Neutrophil (primary cell): ENCODE data around the gene NISCH.

Experiments
- H3K27ac ChIP-seq: fragments of 200-600 bp; sonication (generic); 2 replicates; pipeline ENCODE4 v1.5.1; 2016; ENCODE audit warnings: mild to moderate bottlenecking, moderate library complexity
- H3K27me3 ChIP-seq: fragments of 200-600 bp; sonication (generic); 2 replicates; pipeline ENCODE4 v1.6.0; 2016; ENCODE audit warnings: mild to moderate bottlenecking
- H3K36me3 ChIP-seq: fragments of 200-600 bp; sonication (generic); 2 replicates; pipeline ENCODE4 v1.5.1; 2017
- H3K4me1 ChIP-seq, 2 experiments: fragments of 200-600 bp in 1 of 2; sonication (generic) in 1 of 2; 1 replicate in 1 of 2; 2 replicates in 1 of 2; pipeline versions ENCODE4 v1.5.1 to v1.6.1; 2013 to 2016; ENCODE audit warnings: low read depth in 1 of 2, low read length in 1 of 2, mild to moderate bottlenecking in 1 of 2, moderate library complexity in 1 of 2; ENCODE audit not compliant: control insufficient read depth in 1 of 2, insufficient read depth in 1 of 2
- H3K4me3 ChIP-seq, 2 experiments: fragments of 200-600 bp in 1 of 2; sonication (generic) in 1 of 2; 1 replicate in 1 of 2; 2 replicates in 1 of 2; pipeline ENCODE4 v1.5.1; 2013 to 2016; ENCODE audit warnings: low read depth in 1 of 2, low read length in 1 of 2, mild to moderate bottlenecking in 1 of 2, moderate library complexity in 1 of 2
- H3K9me3 ChIP-seq: fragments of 200-600 bp; sonication (generic); 2 replicates; pipeline ENCODE4 v1.5.1; 2016
- TF ChIP-seq, protein P1 (sequence below): fragments of 200-600 bp; sonication (generic); IDR thresholded peaks from 2 replicates; pipeline ENCODE4 v1.5.1; 2016; ENCODE audit warnings: antibody characterized with exemption

NISCH gene

DNA sequence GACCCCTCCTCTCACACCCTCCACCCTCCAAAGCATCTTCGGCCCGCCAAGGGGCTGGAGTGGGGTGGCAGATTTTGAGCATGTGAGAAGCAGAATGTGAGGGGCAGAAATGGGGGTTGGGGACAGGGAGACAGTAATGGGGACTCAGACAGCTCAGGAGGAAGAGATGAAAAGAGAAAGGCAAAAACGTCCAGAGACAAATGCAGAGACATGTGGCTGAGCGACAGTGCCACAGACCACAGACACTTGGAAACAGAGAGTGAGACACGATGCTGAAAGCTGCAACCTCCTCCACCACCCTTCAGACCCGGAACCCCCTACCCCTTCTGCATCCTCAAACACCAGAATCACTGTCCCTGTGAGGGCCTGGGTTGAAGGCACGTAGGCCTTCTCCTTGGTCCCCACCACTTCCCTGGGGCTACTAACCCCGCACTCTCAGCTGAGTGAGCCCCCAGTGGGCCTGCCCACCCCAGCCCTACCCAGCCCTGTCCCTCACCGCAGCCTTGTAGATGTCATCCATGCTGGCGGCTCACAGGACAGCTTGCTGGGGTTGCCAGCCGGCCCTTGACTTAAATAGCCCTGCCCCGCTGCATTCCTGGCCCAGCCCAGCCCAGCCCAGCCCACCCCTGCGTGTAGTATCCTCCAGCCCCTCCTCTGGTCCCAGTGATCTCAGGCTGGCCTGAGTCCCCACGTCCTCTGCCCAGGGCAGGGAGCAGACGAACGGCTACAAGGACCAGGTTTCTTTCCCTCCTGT is 1.7 kb upstream of the NISCH start, which contains the start of gene TNNC1:
TNNC1 (minus strand) TSS at position 546 of the 754 bp plus-strand sequence; CDS start at position 520, 26 bp downstream.
- H3K27me3 ChIP-seq, result no peaks in the 10 kb centered on the region
- H3K4me3 ChIP-seq, result peak within 1 kb of the TSS; percentile 87 to 88
- TF ChIP-seq, protein P1, sequence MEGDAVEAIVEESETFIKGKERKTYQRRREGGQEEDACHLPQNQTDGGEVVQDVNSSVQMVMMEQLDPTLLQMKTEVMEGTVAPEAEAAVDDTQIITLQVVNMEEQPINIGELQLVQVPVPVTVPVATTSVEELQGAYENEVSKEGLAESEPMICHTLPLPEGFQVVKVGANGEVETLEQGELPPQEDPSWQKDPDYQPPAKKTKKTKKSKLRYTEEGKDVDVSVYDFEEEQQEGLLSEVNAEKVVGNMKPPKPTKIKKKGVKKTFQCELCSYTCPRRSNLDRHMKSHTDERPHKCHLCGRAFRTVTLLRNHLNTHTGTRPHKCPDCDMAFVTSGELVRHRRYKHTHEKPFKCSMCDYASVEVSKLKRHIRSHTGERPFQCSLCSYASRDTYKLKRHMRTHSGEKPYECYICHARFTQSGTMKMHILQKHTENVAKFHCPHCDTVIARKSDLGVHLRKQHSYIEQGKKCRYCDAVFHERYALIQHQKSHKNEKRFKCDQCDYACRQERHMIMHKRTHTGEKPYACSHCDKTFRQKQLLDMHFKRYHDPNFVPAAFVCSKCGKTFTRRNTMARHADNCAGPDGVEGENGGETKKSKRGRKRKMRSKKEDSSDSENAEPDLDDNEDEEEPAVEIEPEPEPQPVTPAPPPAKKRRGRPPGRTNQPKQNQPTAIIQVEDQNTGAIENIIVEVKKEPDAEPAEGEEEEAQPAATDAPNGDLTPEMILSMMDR, result no peak
- peaks cover 28 to 36% of the 10 kb centered on the region in 2 experiments for H3K4me1 ChIP-seq
- no peaks in the 10 kb centered on the region for H3K9me3 ChIP-seq
- peaks cover 4% of the 10 kb centered on the region for H3K36me3 ChIP-seq
- H3K27ac ChIP-seq, result peak within 1 kb of the TSS; percentile 82

DNA sequence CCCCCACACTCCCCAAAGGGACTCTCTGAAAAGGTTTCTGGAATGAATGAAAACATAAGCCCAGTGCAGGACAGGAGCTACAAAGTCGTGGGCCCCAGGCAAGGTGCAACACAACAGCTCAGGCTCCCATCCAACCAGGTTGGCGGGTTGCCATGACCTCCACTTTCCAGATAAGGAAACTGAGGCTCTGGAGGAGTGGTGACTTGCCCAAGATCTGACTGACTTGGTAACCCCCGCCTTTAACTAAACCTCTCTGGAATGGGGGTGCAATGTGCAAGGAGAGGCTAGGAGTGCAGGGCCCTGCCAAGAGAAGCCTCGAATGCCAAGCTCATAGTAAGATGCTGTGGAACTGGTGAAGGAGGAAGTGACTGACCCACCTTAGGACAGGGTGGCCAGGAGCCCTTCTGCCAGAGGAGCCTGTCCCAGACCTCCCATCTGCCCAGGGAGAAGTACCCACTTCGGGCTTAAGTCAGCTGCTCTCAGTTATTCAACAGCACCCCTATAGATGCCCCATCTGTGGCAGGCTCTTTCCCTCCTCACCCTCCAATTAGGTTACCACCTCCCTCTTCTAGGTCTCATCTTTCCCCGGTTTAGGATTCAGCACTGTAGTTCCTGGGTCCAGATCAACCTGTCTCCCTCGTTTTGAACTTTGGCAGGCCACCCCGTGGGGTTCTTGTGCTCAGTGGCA is 1.0 kb upstream of the NISCH start:
- Histone ChIP-seq H3K4me3 (peak overlapping the region; percentile 87 to 88), H3K4me1 (peaks cover 28 to 36% of the 10 kb centered on the region in 2 experiments), H3K27ac (peak overlapping the region; percentile 82), H3K36me3 (peaks cover 11% of the 10 kb centered on the region), H3K9me3 (no peaks in the 10 kb centered on the region), H3K27me3 (no peaks in the 10 kb centered on the region)
- TF ChIP-seq, protein P1, result no peak

DNA sequence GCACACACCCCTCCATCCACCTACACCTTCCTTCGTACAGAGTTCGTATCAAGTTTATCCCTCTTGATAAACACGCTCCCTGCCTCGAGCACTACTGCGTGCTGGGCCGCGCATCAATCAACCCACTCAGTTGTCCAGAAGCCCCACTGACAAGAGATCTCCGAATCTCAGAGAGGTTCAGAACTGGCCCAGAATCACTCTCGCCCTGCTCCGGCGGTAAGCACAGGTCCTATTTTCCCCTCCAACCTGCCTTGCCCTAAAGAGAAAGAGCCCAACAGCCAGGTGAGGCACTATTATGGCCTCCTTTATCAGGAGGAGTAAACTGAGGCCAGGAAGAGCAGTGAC is 494 bp upstream of the NISCH start:
- no peaks in the 10 kb centered on the region for H3K27me3 ChIP-seq
- H3K4me3 ChIP-seq, result peak overlapping the region; percentile 87 to 88
- peaks cover 15% of the 10 kb centered on the region for H3K36me3 ChIP-seq
- H3K4me1 ChIP-seq, result peaks cover 28 to 36% of the 10 kb centered on the region in 2 experiments
- TF ChIP-seq, protein P1, result no peak
- H3K27ac ChIP-seq, result peak overlapping the region; percentile 82
- H3K9me3 ChIP-seq, result no peaks in the 10 kb centered on the region

DNA sequence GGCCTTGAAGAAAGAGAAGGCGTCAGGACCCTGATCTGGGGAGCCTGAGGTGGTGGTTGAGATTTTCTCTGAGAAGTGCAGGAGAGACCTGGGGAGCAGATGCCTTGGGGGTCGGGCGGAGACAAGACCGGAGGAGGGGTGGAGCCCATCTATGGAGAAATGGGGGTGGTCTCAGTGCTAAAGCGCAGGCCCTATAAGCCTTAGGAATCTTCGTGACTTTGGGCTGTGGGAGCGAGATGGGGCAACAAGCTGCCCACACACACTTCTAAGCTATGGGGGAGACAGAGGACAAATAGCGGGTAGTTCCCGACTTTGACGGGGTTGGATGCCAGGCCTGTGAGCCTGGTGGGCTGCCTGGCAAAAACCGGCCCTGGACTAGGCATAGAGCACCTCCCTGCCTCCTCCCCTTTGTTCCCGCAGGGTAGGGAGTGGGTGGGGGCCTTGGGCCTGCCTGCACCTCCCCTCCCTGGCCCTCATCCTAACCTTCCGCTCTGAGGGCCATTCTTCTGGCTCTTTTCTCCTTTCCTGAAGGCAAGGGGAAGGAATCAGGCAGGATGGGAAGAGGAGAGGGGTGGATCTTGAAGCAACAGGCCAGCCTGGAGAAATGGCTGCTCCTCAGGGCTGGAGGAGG is 880 bp downstream of the NISCH start:
- Histone ChIP-seq H3K36me3 (peaks cover 25% of the 10 kb centered on the region), H3K27me3 (no peaks in the 10 kb centered on the region), H3K4me1 (peaks cover 28 to 36% of the 10 kb centered on the region in 2 experiments), H3K4me3 (peak overlapping the region; percentile 87 to 88), H3K27ac (peak overlapping the region; percentile 82), H3K9me3 (no peaks in the 10 kb centered on the region)
- TF ChIP-seq, protein P1, result no peak

DNA sequence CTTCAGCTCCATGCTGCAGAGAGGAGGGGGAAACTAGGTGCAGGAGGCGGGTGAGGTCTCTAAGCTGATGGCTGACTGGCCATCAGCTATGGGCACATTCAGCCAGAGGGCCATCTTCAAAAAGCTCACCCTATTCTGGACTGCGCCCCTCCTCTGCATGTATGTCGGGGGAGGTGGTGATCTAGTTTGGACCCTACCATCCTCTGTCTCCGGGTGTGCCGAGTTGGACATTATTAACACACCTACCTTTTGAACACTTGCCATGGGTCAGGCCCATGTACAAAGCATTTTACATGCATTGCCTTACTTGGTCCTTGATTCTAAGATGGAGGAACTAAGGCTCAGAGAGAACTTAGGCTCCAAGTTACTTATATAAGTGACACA is 1.4 kb downstream of the NISCH start:
- peak overlapping the region; percentile 82 for H3K27ac ChIP-seq
- H3K27me3 ChIP-seq, result no peaks in the 10 kb centered on the region
- no peak overlapping the region for H3K4me3 ChIP-seq
- H3K9me3 ChIP-seq, result no peaks in the 10 kb centered on the region
- H3K4me1 ChIP-seq, result peaks cover 28 to 36% of the 10 kb centered on the region in 2 experiments
- TF ChIP-seq, protein P1, result no peak
- peaks cover 28% of the 10 kb centered on the region for H3K36me3 ChIP-seq
